Measurements from ENCODE around the gene DRD1.

The DRD1 gene

DNA sequence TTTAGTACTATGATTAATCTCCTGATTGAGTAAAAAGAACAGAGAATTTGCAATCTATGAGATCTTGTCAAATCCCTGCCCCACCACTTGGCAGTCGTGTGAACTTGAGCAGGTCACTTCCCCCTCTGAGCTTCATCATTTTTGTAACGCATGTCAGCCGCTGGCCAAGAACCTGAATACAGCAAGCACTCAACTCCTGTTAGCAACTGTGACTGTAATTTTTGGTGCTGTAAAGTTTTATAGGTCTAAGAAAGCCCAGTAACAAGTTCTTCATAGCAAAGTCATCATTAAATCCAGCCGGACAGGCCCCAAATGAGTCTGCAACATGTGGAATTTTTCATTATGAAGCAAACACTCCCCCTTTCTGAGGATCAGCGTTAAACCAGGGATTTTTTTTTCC lies 49.4 kb downstream of the DRD1 start:
- TF ChIP-seq, protein P1, sequence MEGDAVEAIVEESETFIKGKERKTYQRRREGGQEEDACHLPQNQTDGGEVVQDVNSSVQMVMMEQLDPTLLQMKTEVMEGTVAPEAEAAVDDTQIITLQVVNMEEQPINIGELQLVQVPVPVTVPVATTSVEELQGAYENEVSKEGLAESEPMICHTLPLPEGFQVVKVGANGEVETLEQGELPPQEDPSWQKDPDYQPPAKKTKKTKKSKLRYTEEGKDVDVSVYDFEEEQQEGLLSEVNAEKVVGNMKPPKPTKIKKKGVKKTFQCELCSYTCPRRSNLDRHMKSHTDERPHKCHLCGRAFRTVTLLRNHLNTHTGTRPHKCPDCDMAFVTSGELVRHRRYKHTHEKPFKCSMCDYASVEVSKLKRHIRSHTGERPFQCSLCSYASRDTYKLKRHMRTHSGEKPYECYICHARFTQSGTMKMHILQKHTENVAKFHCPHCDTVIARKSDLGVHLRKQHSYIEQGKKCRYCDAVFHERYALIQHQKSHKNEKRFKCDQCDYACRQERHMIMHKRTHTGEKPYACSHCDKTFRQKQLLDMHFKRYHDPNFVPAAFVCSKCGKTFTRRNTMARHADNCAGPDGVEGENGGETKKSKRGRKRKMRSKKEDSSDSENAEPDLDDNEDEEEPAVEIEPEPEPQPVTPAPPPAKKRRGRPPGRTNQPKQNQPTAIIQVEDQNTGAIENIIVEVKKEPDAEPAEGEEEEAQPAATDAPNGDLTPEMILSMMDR (conservative IDR thresholded peaks at IDR 0.05; ENCODE audit: low read depth) = no peak
- DNase-seq (ENCODE audit: low spot score) = no peak
- ChIA-PET CTCF (no interaction called here), POLR2A (ENCODE audit: low non-redundant PET) (no interaction called here)
- H3K27ac ChIP-seq = no peak overlapping the region

DNA sequence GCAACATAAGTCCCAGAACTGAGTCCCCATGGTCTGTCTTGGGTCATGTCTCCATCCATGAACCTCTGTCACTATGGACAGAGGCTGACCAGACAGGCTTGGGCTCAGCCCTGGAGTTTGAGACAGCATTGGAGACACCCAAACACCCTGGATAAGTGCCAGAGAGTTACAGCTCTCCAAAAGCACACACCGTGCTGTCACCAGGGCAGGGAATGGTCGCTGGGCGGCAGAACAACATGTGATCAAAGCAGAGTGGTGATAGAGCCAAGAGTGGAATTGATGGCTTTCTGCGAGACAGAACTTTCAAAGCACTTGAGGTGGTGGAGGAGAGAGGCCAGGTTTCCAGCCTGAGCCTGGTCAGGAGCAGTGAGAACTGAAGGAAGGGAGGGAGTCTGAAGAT lies 50.1 kb downstream of the DRD1 start:
- CTCF ChIA-PET = no interaction called here
- H3K27ac ChIP-seq = no peak overlapping the region
- TF ChIP-seq, protein P1 (conservative IDR thresholded peaks at IDR 0.05; ENCODE audit: low read depth) = no peak
- POLR2A ChIA-PET (ENCODE audit: low non-redundant PET) = no interaction called here
- no peak for DNase-seq (ENCODE audit: low spot score)

DNA sequence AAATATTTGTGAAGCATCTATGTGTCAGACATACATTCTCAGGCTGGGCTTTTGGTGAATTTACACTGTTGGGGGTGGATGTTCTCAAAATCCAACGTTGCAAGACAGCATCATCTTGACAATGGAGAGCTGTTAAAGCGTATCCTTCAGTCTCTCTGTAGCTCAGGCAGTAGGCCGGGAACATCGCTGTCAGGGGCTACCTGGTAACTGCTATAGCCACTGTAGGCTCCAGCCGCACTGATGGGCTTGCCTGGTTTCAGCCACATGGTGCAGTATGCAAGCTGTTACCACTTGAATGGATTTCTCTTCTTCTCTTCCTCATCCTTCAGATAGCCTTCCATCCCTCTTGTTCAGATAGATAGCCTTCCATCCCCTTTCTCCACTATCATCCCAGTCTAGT lies 51.7 kb downstream of the DRD1 start:
- CTCF ChIA-PET = interaction anchor here (0.6 to 1.4 kb wide), 2 partner anchors 15 to 1393 kb away, joined by 3 read pairs; no protein-coding TSS in a partner anchor

DNA sequence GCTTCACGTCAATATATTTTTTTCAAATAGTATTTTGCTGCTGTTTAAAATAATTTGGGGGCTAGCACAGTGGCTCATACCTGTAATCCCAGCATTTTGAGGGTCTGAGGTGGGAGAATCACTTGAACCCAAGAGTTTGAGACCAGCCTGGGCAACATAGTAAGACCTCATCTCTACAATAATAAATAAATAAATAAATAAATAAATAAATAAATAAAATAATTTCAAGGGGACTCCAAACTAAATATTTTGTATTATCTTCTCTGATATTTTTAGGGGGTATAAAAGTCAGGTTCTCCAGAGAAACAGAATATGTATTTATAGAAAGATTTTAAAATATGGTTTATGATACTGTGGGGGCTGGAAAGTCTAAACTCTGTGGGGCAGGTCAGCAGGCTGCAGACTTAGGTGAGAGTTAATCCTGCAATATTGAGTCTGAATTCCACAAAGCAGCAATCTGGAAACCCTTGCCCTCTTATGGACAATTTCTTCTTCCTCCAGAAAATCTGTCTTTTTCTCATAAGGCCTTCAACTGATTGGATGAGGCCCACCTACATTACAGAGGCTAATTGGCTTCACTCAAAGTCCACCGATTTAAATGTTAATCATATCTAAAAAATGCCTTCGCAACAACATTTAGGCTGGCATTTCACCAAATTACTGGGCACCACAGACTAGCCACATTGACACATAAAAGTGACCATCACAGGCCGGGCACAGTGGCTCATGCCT lies 53.5 kb downstream of the DRD1 start:
- ChIA-PET CTCF (no interaction called here), POLR2A (ENCODE audit: low non-redundant PET) (no interaction called here)
- TF ChIP-seq, protein P1 (conservative IDR thresholded peaks at IDR 0.05; ENCODE audit: low read depth) = no peak
- DNase-seq (ENCODE audit: low spot score) = no peak
- H3K27ac ChIP-seq = no peak overlapping the region

More for the DNA sequence above, 51.7 kb downstream of the DRD1 start:
- DNase-seq (ENCODE audit: low spot score) = no peak
- POLR2A ChIA-PET (ENCODE audit: low non-redundant PET) = no interaction called here
- TF ChIP-seq, protein P1 (conservative IDR thresholded peaks at IDR 0.05; ENCODE audit: low read depth) = no peak
- H3K27ac ChIP-seq = no peak overlapping the region

All from RWPE1 (cell line).